Thyroid gland (tissue), 4 donors: ENCODE measurements around the gene LRIG1. TPM values are rescaled to one million over a fixed set of nuclear protein-coding genes. Genes with fewer than 3 reads are reported as not detected.

Source experiments
- DNase-seq, 2 donors: peaks; one replicate each; pipeline ENCODE4 v3.0.0-alpha.2; 2019
- H3K27ac ChIP-seq, 3 donors: fragments of 200-600 bp; sonication (generic); 1 replicate in 2 of 3; 2 replicates in 1 of 3; pipeline ENCODE4 v1.5.1; 2016 to 2019; ENCODE audit warnings: mild to moderate bottlenecking in 1 of 3, moderate library complexity in 1 of 3
- H3K27me3 ChIP-seq: fragments of 200-600 bp; sonication (generic); one replicate; pipeline ENCODE4 v1.5.1; 2019
- H3K36me3 ChIP-seq, 2 donors: fragments of 200-600 bp; sonication (generic); one replicate each; pipeline ENCODE4 v1.5.1; 2016 to 2019
- H3K4me1 ChIP-seq, 2 donors: fragments of 200-600 bp; sonication (generic); one replicate each; pipeline ENCODE4 v1.5.1; 2017 to 2019
- H3K4me3 ChIP-seq, 3 donors: fragments of 200-600 bp; sonication (generic); replicated peaks in 1 of 3; 1 replicate in 2 of 3; 2 replicates in 1 of 3; pipeline ENCODE4 v1.5.1; 2016; ENCODE audit warnings: mild to moderate bottlenecking in 1 of 3
- H3K9me3 ChIP-seq: fragments of 200-600 bp; sonication (generic); one replicate; pipeline ENCODE4 v1.5.1; 2017
- POLR2A ChIP-seq, 2 donors: fragments of 450-650 bp; IDR thresholded peaks; one replicate each; pipeline ENCODE4 v1.6.1; 2017; ENCODE audit warnings: antibody characterized with exemption in 2 of 2, mild to moderate bottlenecking in 2 of 2, moderate library complexity in 1 of 2
- WGBS, 2 donors: methylation state at CpG; one replicate each; pipeline ENCODE4 v1.1.5; 2017; 5-methylcytosine and 5-hydroxymethylcytosine counted together
- intact Hi-C: fragments of 100-400 bp; cut with DNase I; formaldehyde crosslinking; loops from one replicate; pipeline ENCODE4 v1.15.1; 2023
- total RNA-seq, 4 donors: library from RNA; depleted of rRNA; stranded (reverse); fragments of >200 nt; gene quantifications; one replicate each; pipeline ENCODE4 v1.2.3, GENCODE V29; 2016
- TF ChIP-seq, protein P1 (sequence below), 6 experiments: fragments of 200-600 bp in 3 of 6; fragments of 450-650 bp in 3 of 6; sonication (generic) in 3 of 6; IDR thresholded peaks; one replicate each; pipeline ENCODE4 v1.5.1; 2016 to 2019; ENCODE audit warnings: antibody characterized with exemption in 6 of 6, mild to moderate bottlenecking in 2 of 6, inconsistent platforms in 1 of 6, moderate library complexity in 1 of 6

LRIG1 gene
- total RNA-seq, 4 donors from 2014 or later = 45.8 to 69.7 (median 61.7) TPM

GRCh38 chr3:66477856-66478255 is 23.0 kb downstream of the LRIG1 start:
- no peaks in the 10 kb centered on the region for H3K9me3 ChIP-seq
- H3K4me3 ChIP-seq = no peak overlapping the region
- H3K36me3 ChIP-seq = no peaks in the 10 kb centered on the region
- peaks cover 40 to 77% of the 10 kb centered on the region in 2 donors for H3K4me1 ChIP-seq
- no peak for TF ChIP-seq POLR2A (IDR thresholded peaks at IDR 0.05)
- TF ChIP-seq, protein P1, sequence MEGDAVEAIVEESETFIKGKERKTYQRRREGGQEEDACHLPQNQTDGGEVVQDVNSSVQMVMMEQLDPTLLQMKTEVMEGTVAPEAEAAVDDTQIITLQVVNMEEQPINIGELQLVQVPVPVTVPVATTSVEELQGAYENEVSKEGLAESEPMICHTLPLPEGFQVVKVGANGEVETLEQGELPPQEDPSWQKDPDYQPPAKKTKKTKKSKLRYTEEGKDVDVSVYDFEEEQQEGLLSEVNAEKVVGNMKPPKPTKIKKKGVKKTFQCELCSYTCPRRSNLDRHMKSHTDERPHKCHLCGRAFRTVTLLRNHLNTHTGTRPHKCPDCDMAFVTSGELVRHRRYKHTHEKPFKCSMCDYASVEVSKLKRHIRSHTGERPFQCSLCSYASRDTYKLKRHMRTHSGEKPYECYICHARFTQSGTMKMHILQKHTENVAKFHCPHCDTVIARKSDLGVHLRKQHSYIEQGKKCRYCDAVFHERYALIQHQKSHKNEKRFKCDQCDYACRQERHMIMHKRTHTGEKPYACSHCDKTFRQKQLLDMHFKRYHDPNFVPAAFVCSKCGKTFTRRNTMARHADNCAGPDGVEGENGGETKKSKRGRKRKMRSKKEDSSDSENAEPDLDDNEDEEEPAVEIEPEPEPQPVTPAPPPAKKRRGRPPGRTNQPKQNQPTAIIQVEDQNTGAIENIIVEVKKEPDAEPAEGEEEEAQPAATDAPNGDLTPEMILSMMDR (IDR thresholded peaks at IDR 0.05) = no peak
- WGBS, 2 donors = 98 to 99% methylated on average over 7 of the region's 7 CpGs
- H3K27me3 ChIP-seq = no peaks in the 10 kb centered on the region
- intact Hi-C loops = no loop called here
- H3K27ac ChIP-seq = no peak overlapping the region
- no peak for DNase-seq

DNA sequence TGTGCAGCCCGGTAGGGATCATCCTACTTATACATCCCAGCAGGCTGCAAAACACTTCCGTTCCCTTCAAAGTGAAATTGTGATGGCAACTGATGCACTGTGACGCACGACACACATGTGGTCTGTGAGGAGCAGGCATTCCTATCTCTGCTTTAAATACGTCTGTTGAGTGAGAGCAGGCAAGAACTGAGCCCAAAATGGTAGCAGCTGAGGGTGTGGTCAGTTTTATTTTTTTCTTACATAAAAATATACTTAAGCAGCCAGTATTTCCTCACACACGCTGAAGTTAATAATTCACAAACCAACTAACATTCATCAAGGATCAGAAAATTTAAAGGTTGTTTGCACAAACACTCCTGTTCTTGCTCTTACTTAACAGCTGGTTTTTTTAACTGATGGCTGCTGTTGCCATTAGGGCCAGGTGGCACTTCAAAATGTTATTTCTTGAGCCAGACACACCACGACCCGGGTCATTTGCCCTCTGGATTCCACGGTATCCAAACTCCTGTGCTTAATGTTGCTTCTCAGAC is 23.9 kb downstream of the LRIG1 start:
- peak; percentile 43 to 58 for DNase-seq

GRCh38 chr3:66475386-66476020 is 25.3 kb downstream of the LRIG1 start:
- DNase-seq = peak in 1 of 2 donors; percentile 24
- Histone ChIP-seq H3K27ac (peak overlapping the region; percentile 21 to 34 (median 28)), H3K9me3 (no peaks in the 10 kb centered on the region), H3K27me3 (no peaks in the 10 kb centered on the region), H3K4me1 (peaks cover 26 to 59% of the 10 kb centered on the region in 2 donors), H3K4me3 (no peak overlapping the region), H3K36me3 (no peaks in the 10 kb centered on the region)
- WGBS, 2 donors = 60 to 71% methylated on average over 9 of the region's 9 CpGs
- TF ChIP-seq, protein P1 (IDR thresholded peaks at IDR 0.05) = no peak
- no peak for TF ChIP-seq POLR2A (IDR thresholded peaks at IDR 0.05)
- intact Hi-C loops = no loop called here

More for the DNA sequence above, 23.9 kb downstream of the LRIG1 start:
- intact Hi-C loops = no loop called here
- 71 to 73% methylated on average over 9 of the region's 9 CpGs for WGBS, 2 donors
- Histone ChIP-seq H3K9me3 (no peaks in the 10 kb centered on the region), H3K27me3 (no peaks in the 10 kb centered on the region), H3K27ac (peak overlapping the region in 1 of 3 donors; percentile 21), H3K4me1 (peaks cover 36 to 73% of the 10 kb centered on the region in 2 donors), H3K4me3 (no peak overlapping the region), H3K36me3 (no peaks in the 10 kb centered on the region)
- TF ChIP-seq, protein P1 (IDR thresholded peaks at IDR 0.05) = no peak
- TF ChIP-seq POLR2A (IDR thresholded peaks at IDR 0.05) = no peak

- no peak for TF ChIP-seq POLR2A (IDR thresholded peaks at IDR 0.05)
- TF ChIP-seq, protein P1 (IDR thresholded peaks at IDR 0.05) = no peak
- H3K36me3 ChIP-seq = no peaks in the 10 kb centered on the region
- H3K9me3 ChIP-seq = no peaks in the 10 kb centered on the region
- H3K4me3 ChIP-seq = no peak overlapping the region
- intact Hi-C loops = no loop called here
- DNase-seq = no peak
- H3K27me3 ChIP-seq = no peaks in the 10 kb centered on the region
- H3K4me1 ChIP-seq = peaks cover 26 to 56% of the 10 kb centered on the region in 2 donors
- WGBS, 2 donors = 70 to 73% methylated on average over 11 of the region's 11 CpGs
- H3K27ac ChIP-seq = no peak overlapping the region
Measured at GRCh38 chr3:66473692-66474091, 27.1 kb downstream of the LRIG1 start.

GRCh38 chr3:66473181-66473580 is 27.6 kb downstream of the LRIG1 start:
- peaks cover 26 to 58% of the 10 kb centered on the region in 2 donors for H3K4me1 ChIP-seq
- H3K4me3 ChIP-seq = no peak overlapping the region
- no peak for DNase-seq
- H3K36me3 ChIP-seq = no peaks in the 10 kb centered on the region
- no peak overlapping the region for H3K27ac ChIP-seq
- no peaks in the 10 kb centered on the region for H3K9me3 ChIP-seq
- WGBS, 2 donors = 79 to 80% methylated on average over 4 of the region's 4 CpGs
- intact Hi-C loops = no loop called here
- TF ChIP-seq, protein P1 (IDR thresholded peaks at IDR 0.05) = no peak
- no peak for TF ChIP-seq POLR2A (IDR thresholded peaks at IDR 0.05)
- no peaks in the 10 kb centered on the region for H3K27me3 ChIP-seq
